ENCODE data around the gene DLG1. TPM values are rescaled to one million over a fixed set of nuclear protein-coding genes. Genes with fewer than 3 reads are reported as not detected.

DLG1 gene
- polyA plus RNA-seq, 1 experiment: 58.9 TPM

DNA sequence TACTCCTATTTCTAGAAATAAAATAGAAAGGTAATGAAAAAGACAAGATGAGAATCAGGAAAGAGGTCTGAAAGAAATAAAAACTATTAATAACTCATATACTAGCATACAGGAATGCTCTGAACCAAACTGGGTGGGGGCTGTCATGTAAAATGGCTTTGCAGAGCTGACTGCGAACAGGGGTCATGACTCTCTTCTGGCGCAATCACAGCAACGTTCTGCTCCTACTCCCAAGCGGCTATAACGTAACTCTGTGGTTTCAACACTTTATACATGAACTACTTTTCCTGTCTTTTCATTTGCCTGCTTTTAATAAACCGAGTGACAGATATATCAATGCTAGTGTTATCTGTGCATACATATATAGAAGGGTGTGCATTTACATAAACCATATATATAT lies 116.7 kb downstream of the DLG1 start:
- Histone ChIP-seq H3K4me3 (ENCODE audit: low read depth, low read length) (no peak overlapping the region), H3K27me3 (ENCODE audit: control insufficient read depth, insufficient read depth, low read length) (no peaks in the 10 kb centered on the region), H3K27ac (ENCODE audit: low read depth, low read length) (no peak overlapping the region), H3K9me3 (ENCODE audit: control insufficient read depth, insufficient read depth, low read length) (no peaks in the 10 kb centered on the region)
- TF ChIP-seq CTCF (IDR thresholded peaks at IDR 0.05; ENCODE audit: low read depth, low read length): no peak
- CTCF ChIA-PET: interaction anchor here (0.8 to 2.4 kb wide), 2 partner anchors 152 to 203 kb away, joined by 3 to 9 read pairs; partner anchors contain the start of gene MELTF
- POLR2A ChIA-PET: interaction anchor here (1.0 kb wide), 1 partner anchor 32 kb away, joined by 3 read pairs; no protein-coding TSS in a partner anchor
- DNase-seq (ENCODE audit: low read depth, low spot score): peak; percentile 23

GRCh38 chr3:197178998-197179397 lies 119.4 kb downstream of the DLG1 start:
- no peak overlapping the region for H3K4me3 ChIP-seq (ENCODE audit: low read depth, low read length)
- H3K9me3 ChIP-seq (ENCODE audit: control insufficient read depth, insufficient read depth, low read length): no peaks in the 10 kb centered on the region
- no peak for DNase-seq (ENCODE audit: low read depth, low spot score)
- POLR2A ChIA-PET: no interaction called here
- no peak overlapping the region for H3K27ac ChIP-seq (ENCODE audit: low read depth, low read length)
- no peak for TF ChIP-seq CTCF (IDR thresholded peaks at IDR 0.05; ENCODE audit: low read depth, low read length)
- CTCF ChIA-PET: interaction anchor here (1.4 kb wide), 1 partner anchor 150 kb away, joined by 7 read pairs; the partner anchor contains the start of gene MELTF
- H3K27me3 ChIP-seq (ENCODE audit: control insufficient read depth, insufficient read depth, low read length): no peaks in the 10 kb centered on the region

DNA sequence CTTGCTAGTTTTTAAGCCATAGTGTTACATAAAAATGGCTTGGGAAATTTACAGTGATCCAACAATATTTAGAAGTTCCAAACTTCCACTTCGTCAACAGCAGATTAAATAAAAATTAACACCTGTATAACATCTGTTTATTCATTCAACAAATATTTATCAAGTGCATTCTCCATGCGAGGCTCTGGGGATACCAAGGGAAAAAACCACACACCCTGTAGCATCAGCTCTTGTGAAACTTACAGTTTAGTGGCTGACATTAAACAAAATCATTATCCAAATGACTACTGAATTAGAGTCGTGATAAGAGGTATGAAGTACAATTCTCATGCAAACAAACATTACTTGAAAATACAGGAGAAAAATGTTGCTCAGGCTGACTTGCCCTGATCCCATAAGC lies 122.9 kb downstream of the DLG1 start:
- H3K27me3 ChIP-seq (ENCODE audit: control insufficient read depth, insufficient read depth, low read length): no peaks in the 10 kb centered on the region
- no peaks in the 10 kb centered on the region for H3K9me3 ChIP-seq (ENCODE audit: control insufficient read depth, insufficient read depth, low read length)
- no peak for TF ChIP-seq CTCF (IDR thresholded peaks at IDR 0.05; ENCODE audit: low read depth, low read length)
- ChIA-PET CTCF (interaction anchor here (1.7 kb wide), 1 partner anchor 12 kb away, joined by 10 read pairs; no protein-coding TSS in a partner anchor), POLR2A (no interaction called here)
- no peak overlapping the region for H3K27ac ChIP-seq (ENCODE audit: low read depth, low read length)
- H3K4me3 ChIP-seq (ENCODE audit: low read depth, low read length): no peak overlapping the region
- no peak for DNase-seq (ENCODE audit: low read depth, low spot score)

GRCh38 chr3:197174927-197175326 lies 123.5 kb downstream of the DLG1 start:
- no peak for DNase-seq (ENCODE audit: low read depth, low spot score)
- CTCF ChIA-PET: interaction anchor here (1.4 kb wide), 1 partner anchor 13 kb away, joined by 5 read pairs; no protein-coding TSS in a partner anchor
- TF ChIP-seq CTCF (IDR thresholded peaks at IDR 0.05; ENCODE audit: low read depth, low read length): no peak
- H3K27me3 ChIP-seq (ENCODE audit: control insufficient read depth, insufficient read depth, low read length): no peaks in the 10 kb centered on the region
- H3K4me3 ChIP-seq (ENCODE audit: low read depth, low read length): no peak overlapping the region
- POLR2A ChIA-PET: no interaction called here
- no peaks in the 10 kb centered on the region for H3K9me3 ChIP-seq (ENCODE audit: control insufficient read depth, insufficient read depth, low read length)
- H3K27ac ChIP-seq (ENCODE audit: low read depth, low read length): no peak overlapping the region

DNA sequence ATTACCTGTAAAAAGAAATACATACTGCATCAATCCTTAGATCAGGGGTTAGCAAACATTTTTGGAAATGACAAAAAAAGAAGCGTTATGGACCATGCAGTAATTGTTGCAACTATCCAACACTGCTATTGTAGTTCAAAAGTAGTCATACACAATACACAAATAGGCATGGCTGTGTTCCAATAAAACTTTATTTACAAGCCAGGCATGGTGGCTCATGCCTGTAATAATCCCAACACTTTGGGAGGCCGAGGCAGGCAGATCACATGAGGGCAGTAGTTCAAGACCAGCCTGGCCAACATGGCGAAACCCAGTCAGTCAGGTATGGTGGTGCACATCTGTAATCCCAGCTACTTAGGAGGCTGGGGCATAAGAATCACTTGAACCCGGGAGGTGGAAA lies 124.8 kb downstream of the DLG1 start:
- H3K9me3 ChIP-seq (ENCODE audit: control insufficient read depth, insufficient read depth, low read length): no peaks in the 10 kb centered on the region
- H3K4me3 ChIP-seq (ENCODE audit: low read depth, low read length): no peak overlapping the region
- POLR2A ChIA-PET: no interaction called here
- CTCF ChIA-PET: interaction anchor here (1.0 to 1.2 kb wide), 2 partner anchors 13 to 144 kb away, joined by 4 to 6 read pairs; partner anchors contain the start of gene MELTF
- DNase-seq (ENCODE audit: low read depth, low spot score): no peak
- no peak overlapping the region for H3K27ac ChIP-seq (ENCODE audit: low read depth, low read length)
- TF ChIP-seq CTCF (IDR thresholded peaks at IDR 0.05; ENCODE audit: low read depth, low read length): no peak
- no peaks in the 10 kb centered on the region for H3K27me3 ChIP-seq (ENCODE audit: control insufficient read depth, insufficient read depth, low read length)

All from AG04450 (cell line).